ENCODE results near the gene SLC16A10. TPM values are rescaled to one million over a fixed set of nuclear protein-coding genes. Genes with fewer than 3 reads are reported as not detected.

Gene SLC16A10
- total and polyA plus RNA-seq, 2 of the 8 experiments (the other 6 are each of a cell fraction or from before 2014, with no cell fraction given): 18.6 to 23.2 TPM

- no peak for TF ChIP-seq BCL11A (IDR thresholded peaks at IDR 0.05; ENCODE audit: low read depth in 2 of 2, low read length in 2 of 2)
- TF ChIP-seq SIX5 (IDR thresholded peaks at IDR 0.05; ENCODE audit: low read depth, low read length): no peak
- TF ChIP-seq SP1 (IDR thresholded peaks at IDR 0.05; ENCODE audit: low read depth, low read length): no peak
- TF ChIP-seq JUN (IDR thresholded peaks at IDR 0.05; ENCODE audit: low read depth, low read length): no peak
- TF ChIP-seq BACH1 (IDR thresholded peaks at IDR 0.05; ENCODE audit: low read length): no peak
Observed at GRCh38 chr6:111221804-111222203, 134.5 kb downstream of the SLC16A10 start (continued).
